Type B pancreatic cell (in vitro differentiated cells): ENCODE results near the gene BTBD19. TPM values are rescaled to one million over a fixed set of nuclear protein-coding genes. Genes with fewer than 3 reads are reported as not detected.
"Not testable (repeated sequence)": the region's sequence is repeated elsewhere in the genome, so short reads cannot be mapped to it uniquely, and the experiment has no call there.

ENCODE experiments used
- DNase-seq: peaks from one replicate; pipeline ENCODE4 v3.0.0; 2021; ENCODE audit warnings: mixed read lengths; ENCODE audit not compliant: unreplicated experiment; ENCODE audit errors: extremely low spot score
- H3K27ac Mint-ChIP-seq: 2 replicates; pipeline ENCODE4 v1.8.0; 2021; ENCODE audit warnings: mild to moderate bottlenecking, mixed read lengths
- H3K27me3 Mint-ChIP-seq: 2 replicates; pipeline ENCODE4 v1.8.0; 2021; ENCODE audit warnings: mixed read lengths
- H3K36me3 Mint-ChIP-seq: 2 replicates; pipeline ENCODE4 v1.8.0; 2021; ENCODE audit warnings: mixed read lengths
- H3K4me1 Mint-ChIP-seq: one replicate; pipeline ENCODE4 v1.8.0; 2021; ENCODE audit warnings: mixed read lengths; ENCODE audit not compliant: unreplicated experiment
- H3K4me3 Mint-ChIP-seq: 2 replicates; pipeline ENCODE4 v1.8.0; 2021; ENCODE audit warnings: mild to moderate bottlenecking, mixed read lengths
- H3K9me3 Mint-ChIP-seq: 2 replicates; pipeline ENCODE4 v1.8.0; 2021; ENCODE audit warnings: mixed read lengths
- long read RNA-seq: library from polyadenylated mRNA; unstranded; transcript quantifications from one replicate; pipeline ENCODE4 v2.0.0, GENCODE V29; 2020
- total RNA-seq: library from RNA; stranded (reverse); gene quantifications from 2 replicates; pipeline ENCODE4 v1.2.1, GENCODE V29; 2021; ENCODE audit warnings: low replicate concordance
- TF ChIP-seq, protein P1 (sequence below): fragments of 200-600 bp; sonication (generic); conservative IDR thresholded peaks from 2 replicates; pipeline ENCODE4 v1.5.0; 2021; ENCODE audit warnings: antibody characterized with exemption, mild to moderate bottlenecking

Gene BTBD19
- 7.0 and 10.3 TPM in 2 replicates for total RNA-seq
- long read RNA-seq = 0 reads

DNA sequence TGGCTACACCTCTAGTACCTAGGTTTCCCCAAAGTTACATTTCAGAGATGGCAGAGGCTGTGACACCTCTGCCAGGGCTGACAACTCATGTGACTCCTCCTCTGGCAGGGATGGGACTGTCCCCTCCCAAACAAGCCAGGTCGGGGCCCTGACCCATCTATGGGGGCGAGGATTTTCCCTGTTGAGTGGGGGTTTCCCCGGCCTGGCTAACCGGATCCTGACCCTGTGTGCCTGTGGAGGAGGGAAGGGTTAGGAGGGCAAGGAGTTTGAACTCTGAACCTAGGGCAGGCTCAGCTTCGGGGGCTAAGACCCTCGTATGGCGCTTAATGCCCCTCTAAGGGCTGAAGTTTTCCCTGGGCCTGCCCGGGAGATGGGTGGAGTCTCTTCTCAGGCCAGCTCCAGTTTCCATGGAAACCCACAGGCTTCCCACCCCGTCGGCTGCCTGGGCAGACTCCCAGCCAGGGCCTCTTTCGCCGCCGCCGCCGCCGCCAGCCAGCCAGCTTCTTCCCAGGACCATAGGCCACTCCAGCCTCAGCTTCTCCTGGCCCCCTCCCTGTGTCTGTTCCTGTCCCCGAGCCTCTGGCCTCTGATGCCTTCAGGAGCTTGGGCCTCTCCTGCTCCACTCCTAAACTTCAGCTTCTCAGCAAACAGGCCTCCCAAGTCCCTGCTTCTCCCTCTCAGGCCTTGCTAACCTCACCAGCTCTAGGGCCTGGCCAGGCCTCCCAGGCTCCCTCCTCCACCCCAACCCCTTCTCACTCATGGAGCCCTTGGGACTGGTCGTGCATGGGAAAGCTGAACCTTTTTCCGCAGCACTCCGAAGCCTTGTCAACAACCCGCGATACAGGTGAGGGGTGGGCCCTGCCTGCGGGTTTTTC lies at the start of gene BTBD19:
Gene BTBD19, plus strand, starts transcription at position 461 of the 875 bp plus-strand sequence. Its CDS starts 298 bp downstream, at position 759.
- H3K4me1 Mint-ChIP-seq = peaks cover 39% of the 10 kb centered on the region
- peaks cover 8% of the 10 kb centered on the region for H3K36me3 Mint-ChIP-seq

DNA sequence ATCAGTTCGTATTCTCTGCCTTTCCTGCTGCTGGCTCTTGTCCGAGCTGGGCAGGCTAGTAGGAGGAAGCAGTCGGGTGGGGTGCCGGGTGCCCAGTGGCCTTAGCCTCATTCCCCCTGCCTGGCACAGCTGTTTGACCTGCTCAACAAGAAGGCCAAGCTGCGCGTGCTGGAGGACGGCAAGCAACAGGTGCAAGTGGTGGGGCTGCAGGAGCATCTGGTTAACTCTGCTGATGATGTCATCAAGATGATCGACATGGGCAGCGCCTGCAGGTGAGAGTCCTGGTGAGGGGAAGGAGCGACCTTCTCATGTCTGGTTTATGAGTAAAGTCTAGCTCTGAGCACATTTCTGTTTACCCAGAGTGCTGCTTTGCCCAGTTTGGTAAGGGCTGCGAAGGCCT lies 49.2 kb upstream of the BTBD19 start:
- Mint-ChIP-seq H3K27ac (no peak overlapping the region), H3K4me3 (no peak overlapping the region), H3K36me3 (peaks cover 17% of the 10 kb centered on the region), H3K9me3 (no peaks in the 10 kb centered on the region), H3K4me1 (no peaks in the 10 kb centered on the region), H3K27me3 (no peaks in the 10 kb centered on the region)
- TF ChIP-seq, protein P1, sequence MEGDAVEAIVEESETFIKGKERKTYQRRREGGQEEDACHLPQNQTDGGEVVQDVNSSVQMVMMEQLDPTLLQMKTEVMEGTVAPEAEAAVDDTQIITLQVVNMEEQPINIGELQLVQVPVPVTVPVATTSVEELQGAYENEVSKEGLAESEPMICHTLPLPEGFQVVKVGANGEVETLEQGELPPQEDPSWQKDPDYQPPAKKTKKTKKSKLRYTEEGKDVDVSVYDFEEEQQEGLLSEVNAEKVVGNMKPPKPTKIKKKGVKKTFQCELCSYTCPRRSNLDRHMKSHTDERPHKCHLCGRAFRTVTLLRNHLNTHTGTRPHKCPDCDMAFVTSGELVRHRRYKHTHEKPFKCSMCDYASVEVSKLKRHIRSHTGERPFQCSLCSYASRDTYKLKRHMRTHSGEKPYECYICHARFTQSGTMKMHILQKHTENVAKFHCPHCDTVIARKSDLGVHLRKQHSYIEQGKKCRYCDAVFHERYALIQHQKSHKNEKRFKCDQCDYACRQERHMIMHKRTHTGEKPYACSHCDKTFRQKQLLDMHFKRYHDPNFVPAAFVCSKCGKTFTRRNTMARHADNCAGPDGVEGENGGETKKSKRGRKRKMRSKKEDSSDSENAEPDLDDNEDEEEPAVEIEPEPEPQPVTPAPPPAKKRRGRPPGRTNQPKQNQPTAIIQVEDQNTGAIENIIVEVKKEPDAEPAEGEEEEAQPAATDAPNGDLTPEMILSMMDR = no peak
- no peak for DNase-seq

More for the DNA sequence above, at the start of gene BTBD19:
- peak within 1 kb of the TSS; percentile 100 for H3K27ac Mint-ChIP-seq
- DNase-seq = no peak
- H3K4me3 Mint-ChIP-seq = peak within 1 kb of the TSS; percentile 75
- no peaks in the 10 kb centered on the region for H3K27me3 Mint-ChIP-seq
- TF ChIP-seq, protein P1 = no peak
- H3K9me3 Mint-ChIP-seq = no peaks in the 10 kb centered on the region

DNA sequence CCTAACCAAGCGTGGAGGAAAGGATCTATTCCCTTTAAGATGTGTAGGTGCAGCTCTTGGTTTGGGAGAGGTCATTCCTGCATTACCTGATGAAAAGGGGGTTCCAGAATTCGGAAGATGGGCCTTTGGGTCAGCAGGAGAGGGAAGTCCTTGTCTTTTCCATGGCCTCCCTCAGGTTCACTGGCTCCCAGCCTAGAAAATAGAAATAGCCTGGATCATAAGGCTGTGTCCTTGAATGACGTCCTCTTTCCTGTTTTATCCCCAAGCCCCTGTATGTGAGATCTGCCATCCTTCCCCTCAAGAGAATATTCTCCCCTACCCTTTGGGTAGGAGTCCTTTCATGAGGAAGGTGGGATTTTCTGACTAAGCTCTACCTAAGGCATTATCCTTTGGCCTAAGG lies 47.4 kb upstream of the BTBD19 start:
- no peaks in the 10 kb centered on the region for H3K9me3 Mint-ChIP-seq
- no peaks in the 10 kb centered on the region for H3K4me1 Mint-ChIP-seq
- H3K27ac Mint-ChIP-seq = no peak overlapping the region
- no peak for DNase-seq
- H3K27me3 Mint-ChIP-seq = no peaks in the 10 kb centered on the region
- H3K4me3 Mint-ChIP-seq = no peak overlapping the region
- H3K36me3 Mint-ChIP-seq = peaks cover 17% of the 10 kb centered on the region
- TF ChIP-seq, protein P1 = no peak

GRCh38 chr1:44766421-44766820 lies 41.9 kb upstream of the BTBD19 start:
- H3K4me1 Mint-ChIP-seq, DNase-seq: not testable (repeated sequence)
- peaks cover 13% of the 10 kb centered on the region for H3K36me3 Mint-ChIP-seq

GRCh38 chr1:44775078-44775929 lies 33.0 kb upstream of the BTBD19 start, which contains the start of gene RPS8:
RPS8 (plus strand) TSS chr1:44775540; CDS start chr1:44775597, 57 bp downstream.
- Mint-ChIP-seq H3K27me3 (no peaks in the 10 kb centered on the region), H3K4me1 (peaks cover 31% of the 10 kb centered on the region), H3K4me3 (peak within 1 kb of the TSS; percentile 97), H3K36me3 (peaks cover 26% of the 10 kb centered on the region), H3K27ac (peak within 1 kb of the TSS; percentile 99), H3K9me3 (no peaks in the 10 kb centered on the region)
- TF ChIP-seq, protein P1 = no peak
- peak; percentile 89 for DNase-seq

More at GRCh38 chr1:44766421-44766820, 41.9 kb upstream of the BTBD19 start:
- H3K27me3 Mint-ChIP-seq, H3K4me3 Mint-ChIP-seq, H3K27ac Mint-ChIP-seq, H3K9me3 Mint-ChIP-seq: not testable (repeated sequence)
